Retinal pigment epithelial cell (primary cell): ENCODE results near the gene FAM89A.

Experiments used
- DNase-seq: peaks from one replicate; pipeline ENCODE4 v3.0.0-alpha.2; 2010; ENCODE audit warnings: low read depth
- H3K4me3 ChIP-seq: 2 replicates; pipeline ENCODE4 v1.5.1; 2011; ENCODE audit warnings: mild to moderate bottlenecking, low read length, control low read depth, moderate library complexity
- TF ChIP-seq, protein P1 (sequence below): conservative IDR thresholded peaks from 2 replicates; pipeline ENCODE4 v1.5.1; 2011; ENCODE audit warnings: low read depth, low read length, control low read depth, inconsistent platforms

The FAM89A gene

DNA sequence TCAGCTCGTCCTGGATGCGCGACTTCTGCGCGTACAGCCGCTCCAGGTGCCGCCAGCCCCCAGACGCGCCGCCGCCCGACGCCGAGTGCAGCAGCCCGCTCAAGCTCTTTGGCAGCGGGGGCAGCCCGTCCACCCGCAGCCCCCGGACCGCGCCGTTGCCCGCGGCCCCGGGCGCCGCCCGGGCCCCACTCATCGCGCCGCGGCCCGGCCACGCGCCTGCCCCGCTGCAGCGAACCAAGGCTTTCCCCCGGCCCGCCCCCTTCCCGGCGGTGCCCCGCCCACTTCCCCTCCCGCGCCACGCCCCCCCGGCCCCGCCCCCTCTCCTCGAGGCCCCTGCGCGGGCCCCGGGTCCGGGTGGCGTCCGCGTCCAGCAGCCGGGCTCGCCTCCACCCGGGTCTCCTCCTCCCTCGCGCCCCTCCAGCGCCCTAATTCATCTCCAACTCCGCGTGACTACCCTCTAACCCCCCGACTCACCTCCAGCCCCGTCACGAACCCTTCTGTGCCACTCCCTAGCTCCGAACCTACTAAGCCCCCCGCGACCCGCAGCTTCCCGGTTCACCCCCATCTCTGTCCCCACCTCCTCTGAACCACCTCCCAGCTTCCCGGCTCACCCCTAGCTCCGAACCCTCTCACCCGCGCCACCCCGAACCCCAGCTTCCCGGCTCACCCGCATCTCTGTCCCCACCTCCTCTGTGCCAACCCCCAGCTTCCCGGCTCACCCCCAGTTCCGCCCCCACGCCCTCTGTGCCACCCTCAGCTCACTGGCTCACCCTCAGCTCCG lies at the start of gene FAM89A:
TSS of gene FAM89A (minus strand) at position 236 of the 781 bp plus-strand sequence. CDS start at position 193, 43 bp downstream.
- peak within 1 kb of the TSS; percentile 52 for H3K4me3 ChIP-seq
- TF ChIP-seq, protein P1, sequence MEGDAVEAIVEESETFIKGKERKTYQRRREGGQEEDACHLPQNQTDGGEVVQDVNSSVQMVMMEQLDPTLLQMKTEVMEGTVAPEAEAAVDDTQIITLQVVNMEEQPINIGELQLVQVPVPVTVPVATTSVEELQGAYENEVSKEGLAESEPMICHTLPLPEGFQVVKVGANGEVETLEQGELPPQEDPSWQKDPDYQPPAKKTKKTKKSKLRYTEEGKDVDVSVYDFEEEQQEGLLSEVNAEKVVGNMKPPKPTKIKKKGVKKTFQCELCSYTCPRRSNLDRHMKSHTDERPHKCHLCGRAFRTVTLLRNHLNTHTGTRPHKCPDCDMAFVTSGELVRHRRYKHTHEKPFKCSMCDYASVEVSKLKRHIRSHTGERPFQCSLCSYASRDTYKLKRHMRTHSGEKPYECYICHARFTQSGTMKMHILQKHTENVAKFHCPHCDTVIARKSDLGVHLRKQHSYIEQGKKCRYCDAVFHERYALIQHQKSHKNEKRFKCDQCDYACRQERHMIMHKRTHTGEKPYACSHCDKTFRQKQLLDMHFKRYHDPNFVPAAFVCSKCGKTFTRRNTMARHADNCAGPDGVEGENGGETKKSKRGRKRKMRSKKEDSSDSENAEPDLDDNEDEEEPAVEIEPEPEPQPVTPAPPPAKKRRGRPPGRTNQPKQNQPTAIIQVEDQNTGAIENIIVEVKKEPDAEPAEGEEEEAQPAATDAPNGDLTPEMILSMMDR: no peak
- DNase-seq: no peak

DNA sequence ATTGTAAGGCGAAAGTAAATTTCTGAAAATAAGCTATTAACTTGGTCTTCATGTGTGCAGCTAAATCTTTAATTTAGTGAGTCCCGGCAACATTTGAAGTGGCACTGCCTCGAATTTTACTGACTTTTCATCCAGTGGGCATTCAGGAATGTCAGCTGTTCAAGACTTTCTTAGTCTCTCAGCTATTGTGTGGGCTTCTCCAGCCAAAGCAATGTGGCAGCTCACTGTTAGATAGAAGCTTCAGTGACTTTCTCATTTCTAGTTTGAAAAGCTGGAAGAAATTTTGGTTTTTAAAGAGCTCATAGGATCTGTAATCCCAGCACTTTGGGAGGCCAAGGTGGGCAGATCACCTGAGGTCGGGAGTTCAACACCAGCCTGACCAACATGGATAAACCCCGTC lies 44.3 kb upstream of the FAM89A start:
- no peak for DNase-seq

DNA sequence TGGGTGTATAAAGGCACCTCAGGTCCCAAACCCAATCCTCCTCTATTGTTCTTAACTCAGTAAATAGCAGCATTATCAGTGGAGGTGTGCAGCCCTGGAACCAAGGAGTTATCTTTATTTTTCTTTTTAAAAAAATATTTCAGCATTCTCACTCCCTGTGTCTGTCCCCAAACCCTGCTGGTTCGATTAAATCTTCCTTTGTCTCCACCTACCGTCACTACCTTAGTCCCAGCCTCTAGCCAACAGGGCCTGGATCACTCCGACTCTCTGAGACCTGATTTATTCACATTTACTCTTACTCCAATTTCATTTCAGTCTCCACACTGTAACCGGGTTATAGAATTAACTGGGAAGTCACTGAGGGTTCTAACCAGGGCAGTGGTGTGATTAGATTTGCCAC lies 39.1 kb upstream of the FAM89A start:
- TF ChIP-seq, protein P1: no peak
- no peak for DNase-seq
- no peak overlapping the region for H3K4me3 ChIP-seq

More for the DNA sequence above, 44.3 kb upstream of the FAM89A start:
- TF ChIP-seq, protein P1: no peak
- no peak overlapping the region for H3K4me3 ChIP-seq

DNA sequence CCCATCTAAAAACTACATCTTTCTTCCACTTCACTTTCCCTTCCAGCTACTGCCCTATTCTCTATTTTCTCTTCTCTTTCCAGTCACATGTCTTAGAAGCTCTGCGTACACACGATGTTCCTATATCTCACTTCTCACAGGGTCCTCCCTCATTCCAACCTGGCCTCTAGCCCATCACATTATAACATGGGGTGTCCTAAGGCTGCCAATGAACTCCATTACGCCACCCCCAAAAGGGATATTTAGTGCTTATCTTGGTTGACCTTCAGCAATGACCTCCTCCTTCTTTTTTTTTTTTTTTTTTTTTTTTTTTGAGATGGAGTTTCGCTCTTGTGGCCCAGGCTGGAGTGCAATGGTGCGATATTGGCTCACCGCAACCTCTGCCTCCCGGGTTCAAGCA lies 38.2 kb upstream of the FAM89A start:
- TF ChIP-seq, protein P1: no peak

DNA sequence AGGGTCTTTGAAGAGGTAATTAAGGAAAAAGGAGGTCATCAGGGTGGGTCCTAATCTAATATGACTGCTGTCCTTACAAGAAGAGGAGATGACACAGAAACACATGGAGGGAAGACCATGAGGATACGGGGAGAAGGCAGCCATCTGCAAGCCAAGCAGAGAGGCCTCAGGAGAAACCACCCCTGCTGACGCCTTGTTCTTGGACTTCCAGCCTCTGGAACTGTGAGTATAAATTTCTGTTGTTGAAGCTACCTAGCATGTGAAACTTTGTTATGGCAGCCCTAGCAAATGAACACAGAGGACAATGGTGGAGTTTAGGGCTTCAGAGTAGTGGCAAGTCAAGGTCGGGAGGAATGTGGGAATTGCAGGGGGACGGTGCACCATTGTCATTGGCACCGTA lies 36.7 kb upstream of the FAM89A start:
- H3K4me3 ChIP-seq: no peak overlapping the region
- no peak for DNase-seq
- TF ChIP-seq, protein P1: no peak

More for the DNA sequence above, 38.2 kb upstream of the FAM89A start:
- DNase-seq: no peak
- H3K4me3 ChIP-seq: no peak overlapping the region

DNA sequence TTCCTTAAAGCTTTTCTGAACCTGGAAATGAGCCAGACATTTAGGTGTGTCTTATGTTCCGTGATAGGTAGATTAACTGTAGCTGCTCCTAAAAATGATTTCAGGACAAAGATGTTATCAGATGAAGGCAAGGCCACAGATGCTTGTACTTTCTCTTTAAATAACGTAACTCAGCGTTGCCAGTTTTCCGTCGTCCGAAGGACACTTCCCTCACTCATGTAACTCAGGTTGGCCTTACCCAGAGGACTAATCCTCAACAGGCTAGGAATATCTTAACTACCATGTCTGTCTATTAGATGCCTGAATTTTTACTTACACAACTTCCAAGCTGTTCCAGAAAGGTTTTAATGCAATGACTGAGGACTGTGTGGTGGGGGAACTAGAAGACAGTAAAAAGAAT lies 35.4 kb upstream of the FAM89A start:
- DNase-seq: no peak
- TF ChIP-seq, protein P1: no peak
- H3K4me3 ChIP-seq: no peak overlapping the region

DNA sequence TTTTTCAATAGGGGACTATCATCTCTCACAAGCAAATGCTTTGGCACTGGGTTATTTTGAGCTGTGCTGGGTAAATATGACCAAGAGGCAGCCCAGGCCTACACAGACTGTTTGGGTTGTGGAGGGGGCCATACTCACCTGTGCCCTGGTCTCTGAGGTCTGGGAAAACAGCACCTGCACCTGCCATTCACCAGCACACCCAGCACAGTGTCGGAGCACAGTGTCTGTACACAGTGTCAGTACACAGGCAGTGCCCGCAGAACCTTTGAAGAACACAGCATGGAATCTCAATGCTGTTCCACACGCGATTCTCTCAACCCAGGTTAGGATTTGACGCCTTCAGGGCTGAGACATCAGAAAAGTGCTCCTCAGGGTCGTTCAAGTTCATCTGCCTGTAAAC lies 35.0 kb upstream of the FAM89A start:
- TF ChIP-seq, protein P1: no peak
- no peak overlapping the region for H3K4me3 ChIP-seq
- DNase-seq: no peak
